H9 (cell line): ENCODE data around the gene RPL37A. TPM values are rescaled to one million over a fixed set of nuclear protein-coding genes. Genes with fewer than 3 reads are reported as not detected.

Experiments used
- DNase-seq: peaks from one replicate; pipeline ENCODE4 v3.0.0-alpha.2; 2017
- H2AFZ ChIP-seq: one replicate; pipeline ENCODE4 v1.6.1; 2013; ENCODE audit warnings: mild to moderate bottlenecking, low read length, control low read depth, moderate library complexity
- H2AK5ac ChIP-seq: 2 replicates; pipeline ENCODE4 v1.6.1; 2013; ENCODE audit warnings: low read length, control low read depth, mixed read lengths; ENCODE audit not compliant: insufficient read length
- H2BK120ac ChIP-seq: one replicate; pipeline ENCODE4 v1.6.1; 2013; ENCODE audit warnings: low read depth, mild to moderate bottlenecking, low read length, control low read depth, inconsistent platforms; ENCODE audit not compliant: poor library complexity, severe bottlenecking
- H2BK12ac ChIP-seq: 2 replicates; pipeline ENCODE4 v1.6.1; 2013; ENCODE audit warnings: low read length, control low read depth, mixed read lengths, low read depth; ENCODE audit not compliant: insufficient read length
- H2BK15ac ChIP-seq: 2 replicates; pipeline ENCODE4 v1.6.1; 2013; ENCODE audit warnings: low read depth, low read length, control low read depth
- H2BK20ac ChIP-seq: one replicate; pipeline ENCODE4 v1.6.1; 2013; ENCODE audit warnings: low read depth, mild to moderate bottlenecking, low read length, control low read depth, inconsistent platforms; ENCODE audit not compliant: poor library complexity, severe bottlenecking
- H2BK5ac ChIP-seq: 2 replicates; pipeline ENCODE4 v1.6.1; 2013; ENCODE audit warnings: low read length, control low read depth, mixed read lengths; ENCODE audit not compliant: insufficient read length
- H3K14ac ChIP-seq: 2 replicates; pipeline ENCODE4 v1.6.1; 2013; ENCODE audit warnings: low read length, control low read depth; ENCODE audit not compliant: insufficient read depth
- H3K18ac ChIP-seq: 2 replicates; pipeline ENCODE4 v1.6.1; 2013; ENCODE audit warnings: low read depth, mild to moderate bottlenecking, mixed read lengths, low read length, control low read depth; ENCODE audit not compliant: insufficient read length
- H3K23ac ChIP-seq: 2 replicates; pipeline ENCODE4 v1.6.1; 2013; ENCODE audit warnings: low read length, control low read depth, mixed read lengths, low read depth; ENCODE audit not compliant: insufficient read length
- H3K23me2 ChIP-seq: 2 replicates; pipeline ENCODE4 v1.6.1; 2013; ENCODE audit warnings: low read depth, mild to moderate bottlenecking, mixed read lengths, low read length, control low read depth; ENCODE audit not compliant: insufficient read length, poor library complexity, severe bottlenecking
- H3K27ac ChIP-seq: 2 replicates; pipeline ENCODE4 v1.5.1; 2013; ENCODE audit warnings: low read length, control low read depth, mixed read lengths, low read depth; ENCODE audit not compliant: insufficient read length
- H3K27me3 ChIP-seq: 2 replicates; pipeline ENCODE4 v1.6.1; 2013; ENCODE audit warnings: low read length, control low read depth, inconsistent platforms; ENCODE audit not compliant: insufficient read depth
- H3K4ac ChIP-seq: 2 replicates; pipeline ENCODE4 v1.6.1; 2013; ENCODE audit warnings: low read depth, mild to moderate bottlenecking, control low read depth, inconsistent platforms, low read length, moderate library complexity
- H3K4me1 ChIP-seq: 2 replicates; pipeline ENCODE4 v1.6.1; 2013; ENCODE audit warnings: low read length, control low read depth, inconsistent platforms; ENCODE audit not compliant: insufficient read depth
- H3K4me2 ChIP-seq: 2 replicates; pipeline ENCODE4 v1.6.1; 2013; ENCODE audit warnings: low read length, control low read depth, mixed read lengths; ENCODE audit not compliant: insufficient read length, insufficient read depth
- H3K56ac ChIP-seq: 2 replicates; pipeline ENCODE4 v1.6.1; 2013; ENCODE audit warnings: low read depth, mild to moderate bottlenecking, mixed read lengths, low read length, control low read depth; ENCODE audit not compliant: insufficient read length
- H3K79me1 ChIP-seq: 2 replicates; pipeline ENCODE4 v1.6.1; 2013; ENCODE audit warnings: low read depth, mild to moderate bottlenecking, moderate library complexity, low read length, control low read depth, inconsistent platforms; ENCODE audit not compliant: insufficient read depth, poor library complexity, severe bottlenecking
- H3K79me2 ChIP-seq: 2 replicates; pipeline ENCODE4 v1.6.1; 2013; ENCODE audit warnings: low read length, control low read depth, inconsistent platforms; ENCODE audit not compliant: insufficient read depth
- H3K9ac ChIP-seq: 2 replicates; pipeline ENCODE4 v1.6.1; 2013; ENCODE audit warnings: low read length, control low read depth, mixed read lengths; ENCODE audit not compliant: insufficient read length; ENCODE audit errors: extremely low read depth
- H3K9me3 ChIP-seq: one replicate; pipeline ENCODE4 v1.6.1; 2013; ENCODE audit warnings: low read depth, low read length, inconsistent platforms; ENCODE audit not compliant: control insufficient read depth
- H3T11ph ChIP-seq: one replicate; pipeline ENCODE4 v1.6.1; 2013; ENCODE audit warnings: mild to moderate bottlenecking, low read length, control low read depth, inconsistent platforms
- H4K20me1 ChIP-seq: one replicate; pipeline ENCODE4 v1.6.1; 2013; ENCODE audit not compliant: control insufficient read depth, insufficient read length, insufficient read depth
- H4K5ac ChIP-seq: 2 replicates; pipeline ENCODE4 v1.6.1; 2013; ENCODE audit warnings: low read depth, mild to moderate bottlenecking, mixed read lengths, low read length, control low read depth; ENCODE audit not compliant: insufficient read length
- H4K8ac ChIP-seq: replicated peaks from 2 replicates; pipeline ENCODE4 v1.6.1; 2013; ENCODE audit warnings: low read length, control low read depth, mixed read lengths, low read depth; ENCODE audit not compliant: insufficient read length
- H4K91ac ChIP-seq: 2 replicates; pipeline ENCODE4 v1.6.1; 2013; ENCODE audit warnings: low read depth, mild to moderate bottlenecking, moderate library complexity, mixed read lengths, low read length, control low read depth; ENCODE audit not compliant: insufficient read length
- H3K27ac Mint-ChIP-seq, 3 experiments: 2 replicates in 2 of 3; 3 replicates in 1 of 3; pipeline ENCODE4 v1.8.0; 2020 to 2021; ENCODE audit warnings: mixed read lengths in 3 of 3, mild to moderate bottlenecking in 1 of 3, moderate library complexity in 1 of 3
- H3K27me3 Mint-ChIP-seq: 2 replicates; pipeline ENCODE4 v1.8.0; 2021; ENCODE audit warnings: low read depth, mild to moderate bottlenecking, moderate library complexity, mixed read lengths
- H3K36me3 Mint-ChIP-seq, 3 experiments: 2 replicates in 2 of 3; 3 replicates in 1 of 3; pipeline ENCODE4 v1.8.0; 2020 to 2021; ENCODE audit warnings: low read depth in 3 of 3, mixed read lengths in 3 of 3; ENCODE audit not compliant: insufficient read depth in 1 of 3
- H3K4me1 Mint-ChIP-seq, 2 experiments: 2 replicates each; pipeline ENCODE4 v1.8.0; 2020; ENCODE audit warnings: mixed read lengths in 2 of 2
- H3K4me3 Mint-ChIP-seq, 2 experiments: 2 replicates in 1 of 2; 3 replicates in 1 of 2; pipeline ENCODE4 v1.8.0; 2020 to 2021; ENCODE audit warnings: mild to moderate bottlenecking in 2 of 2, mixed read lengths in 2 of 2, moderate library complexity in 1 of 2
- H3K9me3 Mint-ChIP-seq, 2 experiments: 2 replicates in 1 of 2; 3 replicates in 1 of 2; pipeline ENCODE4 v1.8.0; 2020; ENCODE audit warnings: mild to moderate bottlenecking in 2 of 2, mixed read lengths in 2 of 2, moderate library complexity in 1 of 2
- WGBS: extraction: QIAGEN DNeasy Blood & Tissue Kit; methylation state at CpG from one replicate; pipeline ENCODE4 v1.1.7; 2013; ENCODE audit warnings: missing lambda C conversion rate, low lambda C conversion rate, mixed read lengths; ENCODE audit not compliant: insufficient read length; ENCODE audit errors: extremely low coverage; 5-methylcytosine and 5-hydroxymethylcytosine counted together
- total RNA-seq: library from RNA; stranded (reverse); gene quantifications from 2 replicates; pipeline ENCODE4 v1.2.1, GENCODE V29; 2021
- TF ChIP-seq, protein P1 (sequence below): fragments of 200-600 bp; sonication (generic); conservative IDR thresholded peaks from 3 replicates; pipeline ENCODE4 v1.8.0; 2021; ENCODE audit warnings: antibody characterized with exemption, mild to moderate bottlenecking

Gene RPL37A
- total RNA-seq, 1 experiment from 2014 or later = 3,769 TPM

GRCh38 chr2:216492597-216493333, 5.9 kb upstream of the RPL37A start:
- Histone ChIP-seq H2AFZ (no peak overlapping the region), H2AK5ac (no peak overlapping the region), H4K91ac (no peak overlapping the region), H3K23me2 (no peaks in the 10 kb centered on the region), H3K56ac (no peak overlapping the region), H3K79me2 (no peaks in the 10 kb centered on the region; the same call in 1 of the 2 replicates), H4K20me1 (no peaks in the 10 kb centered on the region), H3T11ph (no peak overlapping the region), H3K4ac (no peak overlapping the region), H3K79me1 (no peaks in the 10 kb centered on the region), H3K23ac (no peak overlapping the region), H3K9me3 (no peaks in the 10 kb centered on the region), H2BK120ac (no peak overlapping the region), H2BK20ac (no peak overlapping the region), H3K27me3 (no peaks in the 10 kb centered on the region), H3K14ac (no peak overlapping the region), H4K8ac (no peak overlapping the region), H2BK15ac (no peak overlapping the region), H3K4me1 (no peaks in the 10 kb centered on the region; the same call in 1 of the 2 replicates), H3K9ac (no peak overlapping the region), H3K27ac (no peak overlapping the region), H2BK12ac (no peak overlapping the region), H4K5ac (no peak overlapping the region), H2BK5ac (no peak overlapping the region), H3K4me2 (no peak overlapping the region), H3K18ac (peak overlapping the region; percentile 48)
- Mint-ChIP-seq H3K4me3 (no peak overlapping the region), H3K27ac (no peak overlapping the region), H3K36me3 (no peaks in the 10 kb centered on the region; a peak in 1 of 7 replicates), H3K27me3 (no peaks in the 10 kb centered on the region), H3K4me1 (peaks cover 9 to 18% of the 10 kb centered on the region in 2 experiments), H3K9me3 (no peaks in the 10 kb centered on the region)
- WGBS = no CpG with 5 or more reads among the region's 6 CpGs
- no peak for DNase-seq
- TF ChIP-seq, protein P1, sequence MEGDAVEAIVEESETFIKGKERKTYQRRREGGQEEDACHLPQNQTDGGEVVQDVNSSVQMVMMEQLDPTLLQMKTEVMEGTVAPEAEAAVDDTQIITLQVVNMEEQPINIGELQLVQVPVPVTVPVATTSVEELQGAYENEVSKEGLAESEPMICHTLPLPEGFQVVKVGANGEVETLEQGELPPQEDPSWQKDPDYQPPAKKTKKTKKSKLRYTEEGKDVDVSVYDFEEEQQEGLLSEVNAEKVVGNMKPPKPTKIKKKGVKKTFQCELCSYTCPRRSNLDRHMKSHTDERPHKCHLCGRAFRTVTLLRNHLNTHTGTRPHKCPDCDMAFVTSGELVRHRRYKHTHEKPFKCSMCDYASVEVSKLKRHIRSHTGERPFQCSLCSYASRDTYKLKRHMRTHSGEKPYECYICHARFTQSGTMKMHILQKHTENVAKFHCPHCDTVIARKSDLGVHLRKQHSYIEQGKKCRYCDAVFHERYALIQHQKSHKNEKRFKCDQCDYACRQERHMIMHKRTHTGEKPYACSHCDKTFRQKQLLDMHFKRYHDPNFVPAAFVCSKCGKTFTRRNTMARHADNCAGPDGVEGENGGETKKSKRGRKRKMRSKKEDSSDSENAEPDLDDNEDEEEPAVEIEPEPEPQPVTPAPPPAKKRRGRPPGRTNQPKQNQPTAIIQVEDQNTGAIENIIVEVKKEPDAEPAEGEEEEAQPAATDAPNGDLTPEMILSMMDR = no peak
